ENCODE results near the gene TMEM128. TPM values are rescaled to one million over a fixed set of nuclear protein-coding genes. Genes with fewer than 3 reads are reported as not detected.
A peak's percentile ranks its signal among the peaks of the same experiment; 100 is the strongest.

TMEM128 gene
- total RNA-seq, 1 experiment from 2014 or later = 21.5 TPM

DNA sequence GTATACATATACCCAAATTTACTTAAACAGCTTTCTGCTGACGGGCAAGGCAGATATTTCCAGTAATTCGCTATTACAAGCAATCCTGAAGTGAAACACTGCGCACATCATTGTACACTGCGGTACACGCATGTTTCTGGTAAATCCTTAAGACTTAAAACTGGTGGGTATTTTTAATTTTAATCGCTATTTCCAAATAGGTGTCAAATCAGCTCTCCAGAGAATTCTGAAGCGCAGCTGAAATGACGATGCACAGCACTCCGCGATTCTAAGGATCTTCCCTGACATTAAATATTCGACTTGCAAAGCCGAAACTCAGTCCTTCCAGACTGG, 361 bp downstream of the TMEM128 start:
- H3K9me3 Mint-ChIP-seq = no peaks in the 10 kb centered on the region
- peak overlapping the region; percentile 91 to 93 for H3K4me3 Mint-ChIP-seq
- Histone ChIP-seq H2AK5ac (ENCODE audit: insufficient read length, low read length) (no peak overlapping the region), H3K4ac (ENCODE audit: low read depth, low read length) (no peak overlapping the region), H3K18ac (ENCODE audit: insufficient read length, low read depth, low read length) (peak overlapping the region; percentile 95), H4K8ac (replicated peaks; ENCODE audit: insufficient read length, low read depth, low read length) (no peak overlapping the region), H2BK5ac (ENCODE audit: insufficient read length, low read length) (no peak overlapping the region), H3K27ac (ENCODE audit: insufficient read length, low read depth, low read length) (no peak overlapping the region), H3T11ph (ENCODE audit: low read length) (no peak overlapping the region), H3K4me2 (ENCODE audit: insufficient read depth, insufficient read length, low read length) (peak overlapping the region; percentile 98), H4K91ac (ENCODE audit: insufficient read length, low read depth, low read length) (no peak overlapping the region), H3K4me1 (ENCODE audit: insufficient read depth, low read length) (no peaks in the 10 kb centered on the region), H3K9ac (ENCODE audit: extremely low read depth, insufficient read length, low read length) (peak overlapping the region; percentile 85), H2BK120ac (ENCODE audit: low read depth, low read length, poor library complexity, severe bottlenecking) (no peak overlapping the region), H3K23me2 (ENCODE audit: insufficient read length, low read depth, low read length, poor library complexity, severe bottlenecking) (peaks cover 11% of the 10 kb centered on the region), H3K79me2 (ENCODE audit: insufficient read depth, low read length) (no peaks in the 10 kb centered on the region), H3K27me3 (ENCODE audit: insufficient read depth, low read length) (peaks cover 3% of the 10 kb centered on the region; the same call in 1 of the 2 replicates), H2BK15ac (ENCODE audit: low read depth, low read length) (no peak overlapping the region), H3K14ac (ENCODE audit: insufficient read depth, low read length) (peak overlapping the region; percentile 94), H2AFZ (ENCODE audit: low read length) (no peak overlapping the region), H3K9me3 (ENCODE audit: control insufficient read depth, low read depth, low read length) (no peaks in the 10 kb centered on the region), H3K79me1 (ENCODE audit: insufficient read depth, low read depth, low read length, poor library complexity, severe bottlenecking) (peaks cover 2% of the 10 kb centered on the region), H3K56ac (ENCODE audit: insufficient read length, low read depth, low read length) (no peak overlapping the region), H2BK12ac (ENCODE audit: insufficient read length, low read depth, low read length) (no peak overlapping the region), H3K23ac (ENCODE audit: insufficient read length, low read depth, low read length) (no peak overlapping the region), H4K20me1 (ENCODE audit: control insufficient read depth, insufficient read depth, insufficient read length) (no peaks in the 10 kb centered on the region), H2BK20ac (ENCODE audit: low read depth, low read length, poor library complexity, severe bottlenecking) (no peak overlapping the region), H4K5ac (ENCODE audit: insufficient read length, low read depth, low read length) (no peak overlapping the region)
- peaks cover 9% of the 10 kb centered on the region for H3K27me3 Mint-ChIP-seq (ENCODE audit: low read depth)
- WGBS (ENCODE audit: extremely low coverage, insufficient read length, low lambda C conversion rate) = no CpG with 5 or more reads among the region's 12 CpGs
- H3K36me3 Mint-ChIP-seq (ENCODE audit: insufficient read depth in 1 of 3, low read depth in 3 of 3) = peaks cover 17 to 30% (median 29%) of the 10 kb centered on the region in 3 experiments; a peak in 6 of 7 replicates
- H3K27ac Mint-ChIP-seq = peak overlapping the region in 2 of 3 experiments; percentile 32 to 99; a peak in 5 of 7 replicates
- peaks cover 14 to 15% of the 10 kb centered on the region in 2 experiments for H3K4me1 Mint-ChIP-seq
- TF ChIP-seq, protein P1, sequence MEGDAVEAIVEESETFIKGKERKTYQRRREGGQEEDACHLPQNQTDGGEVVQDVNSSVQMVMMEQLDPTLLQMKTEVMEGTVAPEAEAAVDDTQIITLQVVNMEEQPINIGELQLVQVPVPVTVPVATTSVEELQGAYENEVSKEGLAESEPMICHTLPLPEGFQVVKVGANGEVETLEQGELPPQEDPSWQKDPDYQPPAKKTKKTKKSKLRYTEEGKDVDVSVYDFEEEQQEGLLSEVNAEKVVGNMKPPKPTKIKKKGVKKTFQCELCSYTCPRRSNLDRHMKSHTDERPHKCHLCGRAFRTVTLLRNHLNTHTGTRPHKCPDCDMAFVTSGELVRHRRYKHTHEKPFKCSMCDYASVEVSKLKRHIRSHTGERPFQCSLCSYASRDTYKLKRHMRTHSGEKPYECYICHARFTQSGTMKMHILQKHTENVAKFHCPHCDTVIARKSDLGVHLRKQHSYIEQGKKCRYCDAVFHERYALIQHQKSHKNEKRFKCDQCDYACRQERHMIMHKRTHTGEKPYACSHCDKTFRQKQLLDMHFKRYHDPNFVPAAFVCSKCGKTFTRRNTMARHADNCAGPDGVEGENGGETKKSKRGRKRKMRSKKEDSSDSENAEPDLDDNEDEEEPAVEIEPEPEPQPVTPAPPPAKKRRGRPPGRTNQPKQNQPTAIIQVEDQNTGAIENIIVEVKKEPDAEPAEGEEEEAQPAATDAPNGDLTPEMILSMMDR (conservative IDR thresholded peaks at IDR 0.05) = no peak
- DNase-seq = no peak
